HG03571 (cell line): ENCODE results near the gene PRKCE.

Experiments
- ATAC-seq: cut with Tn5 transposase; IDR thresholded peaks from one replicate; pipeline ENCODE4 v1.9.1; 2021; ENCODE audit not compliant: unreplicated experiment

PRKCE gene

GRCh38 chr2:45664635-45665261, 13.3 kb downstream of the PRKCE start:
- no peak for ATAC-seq

DNA sequence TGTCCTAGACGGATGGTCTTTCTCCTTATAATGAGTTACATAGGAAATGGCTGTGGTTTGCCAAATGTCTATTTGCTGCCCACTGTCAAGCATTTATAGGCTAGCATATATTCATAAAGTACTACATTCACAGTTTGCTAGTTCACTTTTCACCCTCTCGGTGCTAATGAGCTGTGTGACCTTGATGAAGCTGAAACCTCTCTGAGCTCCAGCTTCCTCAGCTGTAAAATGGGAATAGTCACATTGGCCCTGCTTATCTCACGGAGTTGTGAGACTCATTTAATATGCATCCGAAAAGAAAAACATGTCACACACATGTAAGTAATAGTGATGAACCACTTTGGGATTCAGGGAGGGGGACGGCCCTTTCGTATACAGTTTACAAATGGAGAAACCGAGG, 17.0 kb downstream of the PRKCE start:
- no peak for ATAC-seq

DNA sequence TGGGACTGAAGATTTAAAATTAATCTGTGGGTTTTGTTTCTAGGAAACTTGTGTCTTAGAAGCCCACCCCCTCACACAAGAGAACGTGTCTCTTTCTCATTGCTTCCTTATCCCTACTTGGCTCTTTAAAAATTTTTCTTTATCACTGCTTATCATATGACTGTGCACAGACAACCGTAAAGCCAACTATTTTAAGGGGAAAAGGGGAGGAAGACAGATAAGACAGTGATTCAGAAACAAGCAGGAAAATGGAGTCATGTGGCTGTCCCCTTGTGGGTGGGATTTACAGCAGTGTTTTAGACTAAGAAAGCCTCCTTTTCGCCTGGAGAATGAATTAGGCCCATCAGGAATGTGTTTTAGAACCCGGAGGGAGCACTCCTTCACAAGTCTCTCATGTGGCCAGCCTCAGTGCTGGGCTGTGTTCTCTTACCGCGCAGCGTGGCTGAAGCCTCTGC, 17.6 kb downstream of the PRKCE start:
- ATAC-seq, result no peak

GRCh38 chr2:45670646-45671045, 19.2 kb downstream of the PRKCE start:
- no peak for ATAC-seq

GRCh38 chr2:45672138-45672537, 20.7 kb downstream of the PRKCE start:
- ATAC-seq, result no peak

GRCh38 chr2:45674035-45674816, 22.8 kb downstream of the PRKCE start:
- ATAC-seq, result no peak

DNA sequence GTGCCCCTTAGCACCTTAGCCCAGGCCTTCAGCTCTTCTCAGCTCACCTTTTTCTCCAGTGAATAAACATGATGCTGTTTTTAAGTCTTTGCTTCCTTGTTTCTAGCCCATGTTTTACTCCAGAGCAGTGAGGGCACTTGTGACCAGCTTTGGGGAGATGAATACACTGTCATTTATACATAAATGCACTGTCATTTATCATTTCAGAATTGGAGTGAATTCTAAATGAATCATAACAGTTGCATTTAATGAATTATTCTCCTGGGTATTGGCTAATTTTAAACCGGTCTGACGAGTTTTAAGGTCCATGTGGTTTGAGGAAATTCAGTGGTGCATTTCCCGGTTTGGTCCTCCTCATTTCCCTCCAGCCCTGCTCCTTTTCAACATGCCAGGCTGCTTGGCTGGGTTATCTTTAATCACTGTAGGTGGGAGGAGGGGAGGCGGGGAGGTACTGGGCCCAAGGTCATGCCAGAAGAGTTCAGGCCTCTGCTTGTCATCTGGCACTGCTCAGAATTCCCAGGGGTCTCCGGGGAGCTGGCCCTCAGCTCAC, 23.9 kb downstream of the PRKCE start:
- no peak for ATAC-seq

- ATAC-seq, result no peak
These were observed 24.6 kb downstream of the PRKCE start for GRCh38 chr2:45676088-45676487.

- ATAC-seq, result no peak
These were observed 27.4 kb downstream of the PRKCE start for GRCh38 chr2:45678791-45679348.

- no peak for ATAC-seq
These were observed 29.0 kb downstream of the PRKCE start for GRCh38 chr2:45680351-45680967.

GRCh38 chr2:45681675-45682074, 30.2 kb downstream of the PRKCE start:
- ATAC-seq, result peak; percentile 96

DNA sequence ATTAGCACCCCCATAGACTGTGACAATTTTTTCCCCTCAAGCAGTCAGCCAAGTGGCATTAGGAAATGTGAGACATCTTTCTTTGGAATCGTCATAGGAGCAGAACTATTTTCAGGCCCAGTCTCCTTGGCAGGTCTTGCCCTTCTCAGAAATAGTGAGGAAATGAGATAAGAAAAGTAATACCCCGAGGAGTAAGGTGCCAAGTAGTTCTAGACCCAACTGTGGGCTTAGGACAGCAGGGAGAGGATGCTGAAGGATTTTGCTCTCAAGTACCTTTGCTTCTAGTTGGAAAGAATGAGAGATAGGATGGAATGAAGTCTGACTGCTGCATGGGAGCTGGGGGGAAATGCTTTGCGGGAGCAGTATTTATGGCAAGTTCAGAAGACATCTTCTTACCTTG, 31.8 kb downstream of the PRKCE start:
- no peak for ATAC-seq

- ATAC-seq, result no peak
These were observed 33.3 kb downstream of the PRKCE start for GRCh38 chr2:45684756-45685155.

- no peak for ATAC-seq
These were observed 33.8 kb downstream of the PRKCE start for GRCh38 chr2:45685260-45685659.

DNA sequence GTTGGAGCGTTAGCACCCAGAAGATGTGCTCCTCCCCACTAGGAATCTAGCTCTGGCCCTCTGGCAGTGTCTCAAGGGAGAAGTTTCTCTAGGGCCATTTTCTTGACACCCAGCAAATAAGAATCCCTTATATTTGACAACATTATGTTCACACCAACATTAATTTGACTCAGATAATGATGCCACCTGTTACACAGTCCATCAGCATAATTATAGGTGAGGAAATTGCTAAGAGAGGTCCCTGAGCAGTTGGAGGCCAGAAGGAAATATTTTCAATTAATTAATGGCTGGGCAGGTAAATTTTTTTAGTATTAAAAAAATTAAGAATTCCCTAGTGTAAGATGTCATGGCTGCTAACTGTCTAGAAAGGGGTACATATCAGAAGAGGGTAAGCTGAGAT, 36.5 kb downstream of the PRKCE start:
- no peak for ATAC-seq

GRCh38 chr2:45688479-45689298, 37.2 kb downstream of the PRKCE start:
- no peak for ATAC-seq

- no peak for ATAC-seq
These were observed 38.8 kb downstream of the PRKCE start for GRCh38 chr2:45690231-45690630.

DNA sequence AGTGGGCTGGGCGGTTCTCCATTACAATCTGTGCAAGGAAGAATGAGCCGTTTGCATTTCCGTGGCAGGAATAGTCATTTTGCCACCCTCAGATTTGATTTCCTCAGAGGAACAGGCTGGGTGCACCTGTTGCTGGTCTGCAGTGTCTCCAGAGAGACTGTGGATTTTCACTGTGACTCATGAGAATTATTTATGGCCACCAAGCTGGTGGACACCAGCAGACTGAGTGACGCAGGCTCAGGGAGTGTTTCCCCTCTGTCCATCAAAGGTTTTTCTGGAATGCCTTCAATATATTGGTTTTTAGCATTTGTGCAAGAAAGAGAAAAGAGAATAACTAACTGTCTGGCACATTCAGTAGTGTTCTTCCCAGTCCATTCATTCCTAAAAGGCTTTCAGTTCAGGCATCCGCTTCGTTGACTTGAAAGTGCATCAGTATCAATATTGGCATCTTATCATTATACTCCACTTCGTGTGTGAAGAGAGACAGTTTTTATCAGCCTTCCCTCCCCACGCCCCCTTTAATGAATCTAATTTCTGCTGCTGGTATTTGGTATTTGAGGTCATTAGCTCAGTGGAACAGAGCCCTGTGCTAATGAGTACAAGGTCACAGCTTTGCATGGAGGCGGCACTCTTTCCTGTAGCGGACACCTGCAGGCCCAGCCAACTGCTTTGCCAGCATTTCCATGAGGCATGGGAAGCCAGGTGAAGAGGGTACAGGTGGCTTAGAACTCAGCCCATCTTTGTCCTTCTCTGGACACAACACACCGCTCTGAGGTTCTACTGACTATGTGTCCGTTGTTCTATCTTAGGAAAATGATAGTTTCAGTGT, 39.9 kb downstream of the PRKCE start:
- peak; percentile 33 for ATAC-seq

GRCh38 chr2:45692566-45692965, 41.1 kb downstream of the PRKCE start:
- no peak for ATAC-seq

DNA sequence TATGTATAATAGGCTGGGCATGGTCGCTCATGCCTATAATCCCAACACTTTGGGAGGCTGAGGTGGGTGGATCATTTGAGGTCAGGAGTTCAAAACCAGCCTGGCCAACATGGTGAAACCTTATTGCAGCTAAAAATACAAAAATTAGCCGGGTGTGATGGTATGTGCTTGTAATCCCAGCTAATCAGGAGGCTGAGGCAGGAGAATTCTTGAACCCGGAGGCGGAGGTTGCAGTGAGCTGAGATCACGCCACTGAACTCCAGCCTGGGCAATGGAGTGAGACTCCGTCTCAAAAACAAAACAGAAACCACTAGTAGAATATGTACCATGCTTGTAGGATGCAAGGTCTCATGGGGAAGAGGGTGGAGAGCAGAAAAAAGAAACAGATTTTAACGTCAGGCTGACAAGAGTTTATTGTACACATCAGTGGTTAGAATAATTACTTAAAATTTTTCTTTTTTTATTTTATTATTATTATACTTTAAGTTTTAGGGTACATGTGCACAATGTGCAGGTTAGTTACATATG, 44.1 kb downstream of the PRKCE start:
- ATAC-seq, result peak; percentile 39
